ENCODE measurements around the gene TSNAX. TPM values are rescaled to one million over a fixed set of nuclear protein-coding genes. Genes with fewer than 3 reads are reported as not detected.

TSNAX gene
- total RNA-seq, 1 experiment from 2014 or later, result 47.1 TPM

- no peak for TF ChIP-seq ZBTB33 (IDR thresholded peaks at IDR 0.05; ENCODE audit: extremely low read depth, insufficient replicate concordance, low read length)
Measured at GRCh38 chr1:231540847-231541246, 12.4 kb downstream of the TSNAX start (continued).

DNA sequence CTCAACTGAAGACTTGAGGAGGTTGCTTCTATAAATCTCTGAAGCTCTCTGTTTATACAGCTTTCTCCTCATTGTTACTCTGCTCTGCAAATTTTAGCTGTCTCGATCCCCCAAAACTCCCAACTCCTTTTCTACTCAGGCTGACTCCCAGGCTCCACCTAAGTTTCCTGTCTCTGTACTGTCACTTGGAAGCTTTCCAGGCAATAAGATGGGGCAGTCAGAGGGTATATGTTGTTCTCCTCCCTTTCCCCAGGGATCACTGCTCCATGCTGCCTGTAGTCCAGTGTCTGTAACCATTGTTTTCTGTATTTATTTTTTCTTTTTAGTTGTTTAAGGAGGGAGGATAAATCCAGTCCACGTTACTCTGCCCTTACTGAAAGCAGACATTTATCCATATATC, 13.4 kb downstream of the TSNAX start:
- Histone ChIP-seq H3K9me2 (ENCODE audit: insufficient read depth) (no peaks in the 10 kb centered on the region), H3K4me3 (replicated peaks in 1 of 2; ENCODE audit: low read depth in 1 of 2, low read length in 2 of 2) (no peak overlapping the region), H3K9me3 (ENCODE audit: control insufficient read depth in 1 of 2, insufficient read depth in 1 of 2, low read depth in 1 of 2, low read length in 2 of 2) (peaks cover 0 to 5% of the 10 kb centered on the region in 2 experiments; a peak in 1 of 4 replicates), H3K36me3 (ENCODE audit: control insufficient read depth in 1 of 2, insufficient read depth in 2 of 2, low read length in 2 of 2) (peaks cover 29 to 43% of the 10 kb centered on the region in 2 experiments), H4K20me1 (ENCODE audit: insufficient read depth) (no peaks in the 10 kb centered on the region), H3K27ac (ENCODE audit: low read depth, low read length) (no peak overlapping the region), H3K4me2 (ENCODE audit: low read length) (no peak overlapping the region), H3K79me2 (ENCODE audit: insufficient read depth, low read length) (peaks cover 31% of the 10 kb centered on the region), H3K27me3 (ENCODE audit: insufficient read depth, low read length) (no peaks in the 10 kb centered on the region), H3K9ac (ENCODE audit: low read length) (no peak overlapping the region), H2AFZ (ENCODE audit: low read depth, low read length, poor library complexity, severe bottlenecking) (no peak overlapping the region), H3K4me1 (ENCODE audit: control insufficient read depth in 1 of 2, insufficient read depth in 2 of 2, low read length in 2 of 2) (no peaks in the 10 kb centered on the region)
- intact Hi-C loops (cut with micrococcal nuclease), result no loop called here
- BruUV-seq (replicated peaks), result no TSS peak
- no peak for DNase-seq (ENCODE audit: low read depth, low spot score)
- POLR2A ChIA-PET, result no interaction called here
- RAD21 ChIA-PET (ENCODE audit: low non-redundant PET in 1 of 2, low total read pairs in 2 of 2, uncharacterized antibody in 2 of 2, unreplicated experiment in 2 of 2), result no interaction called here
- TF ChIP-seq ELF1 (IDR thresholded peaks at IDR 0.05; ENCODE audit: borderline replicate concordance, low read depth) (no peak), CEBPB (IDR thresholded peaks at IDR 0.05; ENCODE audit: low read depth) (no peak), SIN3A (IDR thresholded peaks at IDR 0.05; ENCODE audit: low read depth) (no peak), SP1 (IDR thresholded peaks at IDR 0.05; ENCODE audit: low read depth) (no peak), MAX (IDR thresholded peaks at IDR 0.05) (no peak), TCF7L2 (IDR thresholded peaks at IDR 0.05; ENCODE audit: borderline replicate concordance, extremely low read depth, insufficient read depth, insufficient read length) (no peak), EZH2phosphoT487 (IDR thresholded peaks at IDR 0.05; ENCODE audit: borderline replicate concordance) (no peak), POLR2AphosphoS5 (IDR thresholded peaks at IDR 0.05; ENCODE audit: low read depth, low read length) (no peak)
- TF ChIP-seq, protein P1, sequence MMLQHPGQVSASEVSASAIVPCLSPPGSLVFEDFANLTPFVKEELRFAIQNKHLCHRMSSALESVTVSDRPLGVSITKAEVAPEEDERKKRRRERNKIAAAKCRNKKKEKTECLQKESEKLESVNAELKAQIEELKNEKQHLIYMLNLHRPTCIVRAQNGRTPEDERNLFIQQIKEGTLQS (IDR thresholded peaks at IDR 0.05), result no peak
- TF ChIP-seq, protein P2, sequence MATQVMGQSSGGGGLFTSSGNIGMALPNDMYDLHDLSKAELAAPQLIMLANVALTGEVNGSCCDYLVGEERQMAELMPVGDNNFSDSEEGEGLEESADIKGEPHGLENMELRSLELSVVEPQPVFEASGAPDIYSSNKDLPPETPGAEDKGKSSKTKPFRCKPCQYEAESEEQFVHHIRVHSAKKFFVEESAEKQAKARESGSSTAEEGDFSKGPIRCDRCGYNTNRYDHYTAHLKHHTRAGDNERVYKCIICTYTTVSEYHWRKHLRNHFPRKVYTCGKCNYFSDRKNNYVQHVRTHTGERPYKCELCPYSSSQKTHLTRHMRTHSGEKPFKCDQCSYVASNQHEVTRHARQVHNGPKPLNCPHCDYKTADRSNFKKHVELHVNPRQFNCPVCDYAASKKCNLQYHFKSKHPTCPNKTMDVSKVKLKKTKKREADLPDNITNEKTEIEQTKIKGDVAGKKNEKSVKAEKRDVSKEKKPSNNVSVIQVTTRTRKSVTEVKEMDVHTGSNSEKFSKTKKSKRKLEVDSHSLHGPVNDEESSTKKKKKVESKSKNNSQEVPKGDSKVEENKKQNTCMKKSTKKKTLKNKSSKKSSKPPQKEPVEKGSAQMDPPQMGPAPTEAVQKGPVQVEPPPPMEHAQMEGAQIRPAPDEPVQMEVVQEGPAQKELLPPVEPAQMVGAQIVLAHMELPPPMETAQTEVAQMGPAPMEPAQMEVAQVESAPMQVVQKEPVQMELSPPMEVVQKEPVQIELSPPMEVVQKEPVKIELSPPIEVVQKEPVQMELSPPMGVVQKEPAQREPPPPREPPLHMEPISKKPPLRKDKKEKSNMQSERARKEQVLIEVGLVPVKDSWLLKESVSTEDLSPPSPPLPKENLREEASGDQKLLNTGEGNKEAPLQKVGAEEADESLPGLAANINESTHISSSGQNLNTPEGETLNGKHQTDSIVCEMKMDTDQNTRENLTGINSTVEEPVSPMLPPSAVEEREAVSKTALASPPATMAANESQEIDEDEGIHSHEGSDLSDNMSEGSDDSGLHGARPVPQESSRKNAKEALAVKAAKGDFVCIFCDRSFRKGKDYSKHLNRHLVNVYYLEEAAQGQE (IDR thresholded peaks at IDR 0.05; ENCODE audit: low read depth), result no peak
- ATAC-seq, result no peak
- CTCF ChIA-PET, result no interaction called here
